Heart left ventricle (tissue), 16 donors: Measurements from ENCODE around the gene TNFRSF11A. TPM values are rescaled to one million over a fixed set of nuclear protein-coding genes. Genes with fewer than 3 reads are reported as not detected.

Experiments
- ATAC-seq, 4 donors: fragments of 200-7000 bp; cut with Tn5 transposase; one replicate each; pipeline ENCODE4 v1.9.1; 2020 to 2022; ENCODE audit warnings: moderate library complexity in 4 of 4, mild to moderate bottlenecking in 3 of 4, moderate number of reproducible peaks in 1 of 4
- DNase-seq, 5 donors: peaks; one replicate each; pipeline ENCODE4 v3.0.0-alpha.2; 2020
- H3K27ac ChIP-seq, 12 donors: fragments of 200-600 bp; sonication (generic) in 4 of 12; one replicate each; pipeline versions ENCODE4 v1.5.0 to v1.8.0; 2016 to 2022; ENCODE audit warnings: mild to moderate bottlenecking in 2 of 12
- H3K27me3 ChIP-seq, 9 donors: fragments of 200-600 bp; sonication (generic) in 2 of 9; one replicate each; pipeline versions ENCODE4 v1.5.1 to v1.8.0; 2016 to 2022; ENCODE audit warnings: mild to moderate bottlenecking in 3 of 9
- H3K36me3 ChIP-seq, 9 donors: fragments of 200-600 bp; sonication (generic) in 2 of 9; one replicate each; pipeline versions ENCODE4 v1.5.0 to v1.8.0; 2018 to 2022; ENCODE audit warnings: mild to moderate bottlenecking in 2 of 9
- H3K4me1 ChIP-seq, 12 donors: fragments of 200-600 bp; sonication (generic) in 4 of 12; one replicate each; pipeline versions ENCODE4 v1.5.0 to v1.8.0; 2016 to 2022; ENCODE audit warnings: mild to moderate bottlenecking in 3 of 12
- H3K4me3 ChIP-seq, 12 donors: fragments of 200-600 bp; sonication (generic) in 4 of 12; one replicate each; pipeline versions ENCODE4 v1.5.0 to v1.8.0; 2017 to 2022; ENCODE audit warnings: mild to moderate bottlenecking in 9 of 12, moderate library complexity in 4 of 12
- H3K9me3 ChIP-seq, 12 donors: fragments of 200-600 bp; sonication (generic) in 4 of 12; one replicate each; pipeline versions ENCODE4 v1.5.0 to v1.8.0; 2016 to 2022; ENCODE audit warnings: mild to moderate bottlenecking in 1 of 12
- CTCF ChIP-seq, 12 donors: fragments of 200-600 bp; sonication (generic) in 4 of 12; IDR thresholded peaks; one replicate each; pipeline versions ENCODE4 v1.5.0 to v1.8.0; 2018 to 2022; ENCODE audit warnings: antibody characterized with exemption in 12 of 12, mild to moderate bottlenecking in 5 of 12
- POLR2A ChIP-seq, 2 donors: fragments of 450-650 bp; IDR thresholded peaks; one replicate each; pipeline ENCODE4 v1.6.1; 2017; ENCODE audit warnings: antibody characterized with exemption in 2 of 2, mild to moderate bottlenecking in 2 of 2, moderate library complexity in 2 of 2
- WGBS, 4 donors: extraction: QIAGEN DNeasy Blood & Tissue Kit in 2 of 4; methylation state at CpG; one replicate each; pipeline versions ENCODE4 v1.1.5 to v1.1.7; 2013 to 2018; 5-methylcytosine and 5-hydroxymethylcytosine counted together
- intact Hi-C, 10 donors: fragments of 100-400 bp; cut with DNase I; formaldehyde crosslinking; loops; one replicate each; pipeline versions ENCODE4 v1.11.1 to v1.14.2; 2022
- polyA plus RNA-seq, 2 donors: library from polyadenylated mRNA; stranded (reverse); fragments of 200-250 nt; gene quantifications; one replicate each; pipeline ENCODE4 v1.2.3, GENCODE V29; 2013
- total RNA-seq, 9 donors: library from RNA; depleted of rRNA in 2 of 9; stranded (reverse); fragments of >200 nt in 2 of 9; fragmentation: NEBNext Ultra II Directional in 3 of 9; extraction: Animal tissue kit (Norgen Biotek cat#: 25700) in 3 of 9; gene quantifications; one replicate each; pipeline versions ENCODE4 v1.1.0 to v1.2.4, GENCODE V29; 2016 to 2023
- donor health status: ischemic (EF 13 %, LVEDD 7.1; RV severe dilation, severe dysfunction).
- donor health status: healthy with polysubstance abuse.
- donor health status: DM: no; HTN: yes; CAD: no.
- donor health status: DM: no; HTN: no; CAD: no.
- donor health status: ischemic (EF 25% LVEDD 6.9; RV normal size, moderate dysfunction).
- donor health status: ischemic (EF 25% LVEDD 5.7; RV mildly dilated, moderate dysfunction).
- donor health status: healthy.
- donor health status: DM: yes; HTN: yes; CAD: no.
- donor health status: ischemic (EF 35%, LVEDD 5.7; RV mildly dilated, moderate dysfunction).
- donor health status: nonischemic (EF 11% LVEDD 7.7; RV severe dilation, severe dysfunction).
- donor health status: DM: yes; HTN: yes; CAD: no.
- donor health status: PGD.
- donor health status: ischemic (EF 29% LVEDD 5.4; RV normal size, mild dysfunction).
- donor health status: nonischemic (EF 23%, LVEDD 6.1; RV moderate dilation, normal function).

The TNFRSF11A gene
- total and polyA plus RNA-seq, 11 donors, result 0.16 to 5.0 (median 1.4) TPM

DNA sequence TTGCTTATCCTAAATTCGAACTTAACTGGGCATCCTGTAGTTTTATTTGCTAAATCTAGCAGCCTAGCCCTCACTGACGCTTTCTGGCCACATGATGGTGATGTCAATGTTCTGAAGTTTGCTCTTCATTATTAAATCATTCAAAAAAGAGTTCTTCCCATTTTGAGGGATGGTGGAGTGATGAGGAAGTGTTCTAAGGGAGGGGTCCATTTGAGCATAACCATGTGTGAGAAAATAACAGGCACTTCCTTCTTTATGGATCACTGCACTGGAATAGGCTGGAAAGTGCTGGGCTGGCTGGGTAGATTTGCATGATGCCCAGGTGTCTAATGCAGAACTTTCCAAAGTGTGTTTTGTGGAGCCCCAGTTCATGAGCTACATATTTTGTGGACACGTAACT, 74.2 kb downstream of the TNFRSF11A start:
- Histone ChIP-seq H3K9me3 (no peaks in the 10 kb centered on the region), H3K27ac (no peak overlapping the region), H3K27me3 (peaks cover 0 to 3% (median 0%) of the 10 kb centered on the region in 9 donors), H3K4me3 (no peak overlapping the region), H3K36me3 (no peaks in the 10 kb centered on the region), H3K4me1 (no peaks in the 10 kb centered on the region)
- TF ChIP-seq CTCF (IDR thresholded peaks at IDR 0.05) (no peak), POLR2A (IDR thresholded peaks at IDR 0.05) (no peak)
- ATAC-seq (peak in 3 of 4 donors; percentile 30 to 49 (median 33)), DNase-seq (no peak)
- intact Hi-C loops, result loop anchor here in 1 of 10 donors (10.0 kb wide), 1 partner anchor 56 kb away; no protein-coding TSS in a partner anchor
- WGBS, 4 donors, result 63 to 77% (median 72%) methylated on average over 3 of the region's 3 CpGs

DNA sequence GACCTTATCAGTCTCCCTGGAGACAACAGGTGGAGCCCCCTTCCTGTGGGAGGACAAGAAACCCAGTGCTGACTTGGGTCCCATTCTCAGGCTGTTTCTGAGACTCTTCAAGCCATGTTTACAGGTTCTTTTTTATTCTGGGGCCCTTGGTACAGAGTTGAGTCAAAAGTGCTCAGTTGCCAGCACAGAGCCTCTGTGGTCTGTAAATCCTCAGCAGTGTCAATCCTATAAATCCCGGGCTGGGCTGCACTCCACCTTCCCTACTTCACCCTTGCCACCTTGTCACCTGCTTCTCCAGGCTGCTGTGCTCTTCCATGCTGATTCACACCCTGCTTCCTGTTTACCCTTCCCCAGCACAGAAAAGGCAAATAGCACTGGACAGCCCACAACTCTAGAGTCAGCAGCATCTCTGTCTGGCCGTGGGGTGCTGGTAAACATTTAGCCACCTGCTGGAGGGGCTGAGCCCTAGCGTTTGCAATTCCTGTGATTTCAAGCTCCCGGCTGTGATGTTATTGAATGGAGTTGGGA, 74.7 kb downstream of the TNFRSF11A start:
- intact Hi-C loops, result loop anchor here in 1 of 10 donors (10.0 kb wide), 1 partner anchor 55 kb away; no protein-coding TSS in a partner anchor
- Histone ChIP-seq H3K9me3 (no peaks in the 10 kb centered on the region), H3K27me3 (no peaks in the 10 kb centered on the region), H3K27ac (no peak overlapping the region), H3K4me1 (no peaks in the 10 kb centered on the region), H3K4me3 (no peak overlapping the region), H3K36me3 (no peaks in the 10 kb centered on the region)
- 19 to 31% (median 26%) methylated on average over 4 of the region's 4 CpGs for WGBS, 4 donors
- DNase-seq (no peak), ATAC-seq (no peak)
- no peak for TF ChIP-seq POLR2A (IDR thresholded peaks at IDR 0.05)
- peak in 1 of 12 donors; percentile 6 for TF ChIP-seq CTCF (IDR thresholded peaks at IDR 0.05)

DNA sequence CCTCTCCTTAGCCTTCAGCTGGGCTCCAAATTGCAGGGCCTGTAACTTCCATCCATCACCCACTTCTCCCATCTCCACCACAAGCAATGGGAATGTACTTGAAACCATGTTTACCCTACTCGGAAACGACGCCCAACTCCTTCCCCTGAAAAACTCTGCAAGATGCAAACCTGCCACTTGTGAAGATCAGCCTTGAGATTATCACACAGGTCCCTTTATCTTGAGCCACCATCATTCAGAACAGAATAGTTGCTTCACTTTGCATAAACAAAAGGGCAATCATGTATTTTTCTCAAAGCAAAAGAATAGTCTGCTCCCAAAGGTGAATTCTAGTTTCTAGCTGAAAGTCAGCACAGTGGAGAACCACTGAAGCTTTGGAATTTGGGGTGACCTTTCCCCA, 75.8 kb downstream of the TNFRSF11A start:
- no peak overlapping the region for H3K4me3 ChIP-seq
- H3K27ac ChIP-seq, result no peak overlapping the region
- intact Hi-C loops, result no loop called here
- DNase-seq (no peak), ATAC-seq (no peak)
- no peaks in the 10 kb centered on the region for H3K27me3 ChIP-seq
- H3K4me1 ChIP-seq, result no peaks in the 10 kb centered on the region
- no peaks in the 10 kb centered on the region for H3K36me3 ChIP-seq
- WGBS, 4 donors, result 73 to 87% (median 83%) methylated on average over 3 of the region's 3 CpGs
- no peaks in the 10 kb centered on the region for H3K9me3 ChIP-seq
- no peak for TF ChIP-seq CTCF (IDR thresholded peaks at IDR 0.05)
- TF ChIP-seq POLR2A (IDR thresholded peaks at IDR 0.05), result no peak

DNA sequence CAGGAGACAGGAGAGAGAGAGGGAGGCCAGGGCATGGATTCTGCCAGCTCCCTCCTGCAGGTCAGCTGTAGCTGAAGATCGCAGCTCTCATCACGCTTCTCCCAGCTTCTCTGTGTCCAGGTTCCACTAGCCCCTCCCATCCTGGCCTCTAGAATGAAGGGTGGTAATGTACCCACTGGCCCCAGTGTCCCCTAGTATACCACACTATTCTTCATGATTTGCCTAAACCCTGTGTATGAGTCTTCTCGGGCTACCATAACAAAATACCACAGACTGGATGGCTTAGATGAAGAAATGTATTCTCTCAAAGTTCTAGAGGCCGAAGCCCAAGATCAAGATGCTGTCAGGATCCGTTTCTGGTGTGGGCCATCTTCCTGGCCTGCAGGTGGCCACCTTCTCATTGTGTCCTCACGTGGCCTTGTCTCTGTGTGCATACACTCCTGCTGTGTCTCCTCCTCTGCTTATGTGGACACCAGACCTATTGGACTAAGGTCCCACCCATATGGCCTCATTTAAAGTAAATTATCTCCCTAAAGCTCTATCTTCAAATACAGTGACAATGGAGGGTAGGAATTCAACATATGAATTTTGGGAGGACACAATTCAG, 77.3 kb downstream of the TNFRSF11A start:
- intact Hi-C loops, result no loop called here

More for the DNA sequence above, 77.3 kb downstream of the TNFRSF11A start:
- DNase-seq (no peak), ATAC-seq (peak in 1 of 4 donors; percentile 14)
- H3K27ac ChIP-seq, result no peak overlapping the region
- no peak overlapping the region for H3K4me3 ChIP-seq
- no peaks in the 10 kb centered on the region for H3K36me3 ChIP-seq
- no peak for TF ChIP-seq CTCF (IDR thresholded peaks at IDR 0.05)
- no peak for TF ChIP-seq POLR2A (IDR thresholded peaks at IDR 0.05)
- no peaks in the 10 kb centered on the region for H3K9me3 ChIP-seq
- H3K27me3 ChIP-seq, result no peaks in the 10 kb centered on the region
- no peaks in the 10 kb centered on the region for H3K4me1 ChIP-seq
- 87 to 92% (median 89%) methylated on average over 6 of the region's 6 CpGs for WGBS, 4 donors
